Activated T-helper 17 cell treated with anti-CD3 and anti-CD28 coated beads, Interleukin-2, amount 50 U/mL, for 72 hours (primary cell): ENCODE measurements around the gene FAM107B. TPM values are rescaled to one million over a fixed set of nuclear protein-coding genes. Genes with fewer than 3 reads are reported as not detected.
A peak's percentile ranks its signal among the peaks of the same experiment; 100 is the strongest.
"Not testable (repeated sequence)": the region's sequence is repeated elsewhere in the genome, so short reads cannot be mapped to it uniquely, and the experiment has no call there.

Experiments
- ATAC-seq: fragments of 150-1000 bp; cut with Tn5 transposase; replicated peaks from 2 replicates; pipeline ENCODE4 v1.10.0; 2021; ENCODE audit warnings: mild to moderate bottlenecking, moderate library complexity
- H3K27ac Mint-ChIP-seq: one replicate; pipeline ENCODE4 v1.8.0; 2022; ENCODE audit warnings: mixed read lengths
- H3K27me3 Mint-ChIP-seq: one replicate; pipeline ENCODE4 v1.8.0; 2022; ENCODE audit warnings: mixed read lengths
- H3K36me3 Mint-ChIP-seq: one replicate; pipeline ENCODE4 v1.8.0; 2022; ENCODE audit warnings: low read depth, mild to moderate bottlenecking, mixed read lengths
- H3K4me1 Mint-ChIP-seq: one replicate; pipeline ENCODE4 v1.8.0; 2022; ENCODE audit warnings: mixed read lengths
- H3K4me3 Mint-ChIP-seq: one replicate; pipeline ENCODE4 v1.8.0; 2022; ENCODE audit warnings: mild to moderate bottlenecking, mixed read lengths
- H3K9me3 Mint-ChIP-seq: one replicate; pipeline ENCODE4 v1.8.0; 2022; ENCODE audit warnings: mixed read lengths
- total RNA-seq, 2 donors: library from RNA; stranded (reverse); gene quantifications; one replicate each; pipeline ENCODE4 v1.2.3, GENCODE V29; 2022

Gene FAM107B
- total RNA-seq, 2 donors from 2014 or later = 143 to 188 TPM

DNA sequence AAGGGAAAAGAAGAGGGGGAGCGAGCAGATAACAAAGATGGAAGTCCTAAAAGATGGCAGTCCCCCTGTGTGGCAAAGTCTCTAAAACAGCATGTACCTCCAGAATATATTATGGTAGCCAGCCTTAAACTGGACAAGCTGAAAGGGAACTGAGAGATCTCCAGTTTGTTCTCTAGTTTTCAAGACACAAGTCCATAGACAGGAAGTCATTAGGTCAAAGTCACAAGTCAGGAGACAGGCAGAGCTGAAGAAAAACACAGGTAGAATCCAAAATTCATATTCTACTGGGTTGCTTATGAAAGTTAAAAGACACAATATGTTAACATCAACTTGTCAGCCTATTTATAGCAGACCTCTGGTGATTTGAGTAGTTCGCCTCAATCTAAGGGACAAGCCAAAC is 38.7 kb downstream of the FAM107B start:
- no peaks in the 10 kb centered on the region for H3K36me3 Mint-ChIP-seq
- no peaks in the 10 kb centered on the region for H3K9me3 Mint-ChIP-seq

DNA sequence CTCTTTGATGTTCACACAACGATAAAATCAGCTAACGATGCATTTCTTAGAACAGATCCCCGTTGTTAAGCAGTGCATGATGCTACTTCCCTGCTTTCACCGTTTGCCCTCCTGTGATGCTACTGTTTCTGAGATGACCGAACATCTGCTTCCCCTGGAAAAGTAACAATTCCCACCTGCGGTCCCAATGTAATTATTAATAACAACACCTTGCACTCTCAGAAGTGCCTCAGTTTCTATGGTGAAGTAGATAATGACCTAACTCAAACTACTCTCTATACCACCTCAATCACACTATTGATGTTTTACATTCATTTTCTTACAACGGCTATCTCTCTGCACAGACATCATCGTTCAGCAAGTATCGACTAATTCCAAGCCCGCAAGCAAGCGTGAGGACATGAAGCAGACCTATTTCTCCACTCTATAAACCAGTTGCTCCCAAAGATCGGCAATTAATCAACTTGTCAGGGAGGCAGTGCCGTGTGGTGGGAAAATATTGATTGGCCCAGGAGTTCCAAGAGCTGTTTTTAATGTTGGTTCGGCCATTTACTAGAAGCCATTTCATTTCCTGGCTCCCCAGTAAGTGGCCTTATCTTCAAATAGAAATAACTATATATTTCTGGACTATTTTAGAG is 42.7 kb downstream of the FAM107B start:
- H3K36me3 Mint-ChIP-seq = no peaks in the 10 kb centered on the region
- no peak overlapping the region for H3K27ac Mint-ChIP-seq
- no peaks in the 10 kb centered on the region for H3K4me1 Mint-ChIP-seq
- no peak overlapping the region for H3K4me3 Mint-ChIP-seq
- H3K27me3 Mint-ChIP-seq = no peaks in the 10 kb centered on the region
- no peak for ATAC-seq
- H3K9me3 Mint-ChIP-seq = peaks cover 4% of the 10 kb centered on the region

More for the DNA sequence above, 38.7 kb downstream of the FAM107B start:
- H3K27me3 Mint-ChIP-seq = no peaks in the 10 kb centered on the region
- H3K4me1 Mint-ChIP-seq = no peaks in the 10 kb centered on the region
- ATAC-seq = no peak
- H3K4me3 Mint-ChIP-seq = no peak overlapping the region
- H3K27ac Mint-ChIP-seq = peak overlapping the region; percentile 2

DNA sequence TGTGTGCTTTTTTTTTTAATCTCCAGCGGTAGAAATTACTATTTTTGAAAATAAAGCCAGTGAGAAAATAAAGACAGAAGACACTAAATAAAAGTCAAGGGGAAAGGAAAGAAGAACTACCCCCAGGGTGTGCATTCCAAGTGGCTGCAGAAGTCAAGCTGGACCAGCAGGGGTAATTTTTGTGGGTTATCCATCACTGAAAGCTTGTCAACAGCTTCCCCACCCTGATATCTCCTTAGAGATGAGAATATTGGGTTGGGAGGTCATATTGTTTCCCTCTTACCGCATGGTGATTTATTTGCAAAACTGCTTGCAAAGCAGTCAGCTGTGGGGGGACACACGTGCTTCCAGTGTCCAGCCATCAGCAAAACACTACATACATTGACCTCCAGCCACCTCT is 46.4 kb downstream of the FAM107B start:
- no peak overlapping the region for H3K4me3 Mint-ChIP-seq
- no peak overlapping the region for H3K27ac Mint-ChIP-seq
- no peaks in the 10 kb centered on the region for H3K27me3 Mint-ChIP-seq
- ATAC-seq = no peak
- H3K4me1 Mint-ChIP-seq = peaks cover 2% of the 10 kb centered on the region
- no peaks in the 10 kb centered on the region for H3K36me3 Mint-ChIP-seq
- peaks cover 4% of the 10 kb centered on the region for H3K9me3 Mint-ChIP-seq

DNA sequence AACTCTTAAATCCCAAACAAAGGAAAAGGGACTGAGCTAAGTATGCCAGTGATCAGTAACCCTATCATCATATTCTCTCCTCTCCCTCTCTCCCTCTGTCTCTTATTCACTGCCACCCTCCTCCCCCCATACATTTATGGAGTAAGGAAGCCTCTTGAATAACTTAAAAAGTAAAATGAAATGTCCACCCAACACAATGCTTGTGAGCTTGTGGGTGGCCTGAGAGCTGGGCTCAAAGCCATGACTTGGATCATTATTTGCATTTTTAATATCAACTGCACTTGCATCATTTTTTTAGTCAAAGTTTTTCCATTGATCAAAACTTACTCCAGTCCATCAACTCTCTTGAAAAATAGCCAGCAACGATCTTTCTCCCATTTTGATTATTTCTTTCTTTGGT is 46.8 kb downstream of the FAM107B start:
- H3K36me3 Mint-ChIP-seq = no peaks in the 10 kb centered on the region
- H3K4me1 Mint-ChIP-seq = peaks cover 6% of the 10 kb centered on the region
- H3K4me3 Mint-ChIP-seq = no peak overlapping the region
- H3K27ac Mint-ChIP-seq = no peak overlapping the region
- no peak for ATAC-seq
- peaks cover 4% of the 10 kb centered on the region for H3K9me3 Mint-ChIP-seq
- no peaks in the 10 kb centered on the region for H3K27me3 Mint-ChIP-seq

DNA sequence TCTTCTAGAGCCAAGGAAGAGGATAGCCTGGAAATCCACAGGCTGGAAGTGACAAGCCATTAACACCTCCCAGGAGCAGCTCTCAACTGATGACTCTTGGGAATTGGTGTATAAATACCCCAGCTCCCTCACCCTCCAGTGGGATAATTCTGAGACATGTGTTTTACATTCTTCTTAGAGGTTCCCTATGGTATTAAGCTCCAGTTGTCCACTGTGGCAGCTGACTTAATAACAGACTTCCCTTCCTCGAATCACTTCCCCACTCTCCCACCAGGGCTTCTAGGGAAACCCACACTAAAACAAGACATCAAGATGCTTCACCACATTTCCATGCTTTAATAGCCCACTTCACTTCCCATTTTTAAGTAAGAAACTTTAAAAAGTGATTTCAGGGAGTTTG is 47.2 kb downstream of the FAM107B start:
- H3K4me3 Mint-ChIP-seq = no peak overlapping the region
- H3K27ac Mint-ChIP-seq = no peak overlapping the region
- H3K36me3 Mint-ChIP-seq = no peaks in the 10 kb centered on the region
- no peak for ATAC-seq
- H3K27me3 Mint-ChIP-seq = no peaks in the 10 kb centered on the region
- H3K4me1 Mint-ChIP-seq = peaks cover 9% of the 10 kb centered on the region
- H3K9me3 Mint-ChIP-seq = peaks cover 4% of the 10 kb centered on the region

DNA sequence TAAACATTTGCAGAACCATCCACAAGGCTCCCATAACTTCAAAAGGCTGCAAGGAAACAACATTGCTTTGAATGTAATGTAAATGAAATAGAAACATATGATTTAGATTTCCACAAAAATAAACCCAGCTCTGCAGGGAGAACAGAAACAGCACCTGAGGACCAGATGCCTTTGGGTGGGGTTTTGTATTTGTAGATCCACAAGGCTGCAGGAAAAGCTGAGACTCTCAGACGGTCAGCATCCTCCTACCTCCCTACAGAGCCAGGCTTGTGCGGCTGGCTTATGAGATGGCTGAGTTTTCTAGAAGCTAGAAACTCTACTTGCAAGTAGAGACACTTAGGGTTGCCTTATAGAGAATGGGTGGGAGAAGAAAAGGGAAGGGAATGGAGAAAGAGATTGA is 49.8 kb downstream of the FAM107B start:
- Mint-ChIP-seq H3K9me3 (peaks cover 4% of the 10 kb centered on the region), H3K36me3 (no peaks in the 10 kb centered on the region), H3K4me3 (no peak overlapping the region), H3K4me1 (peaks cover 12% of the 10 kb centered on the region), H3K27me3 (no peaks in the 10 kb centered on the region), H3K27ac (no peak overlapping the region)
- no peak for ATAC-seq

DNA sequence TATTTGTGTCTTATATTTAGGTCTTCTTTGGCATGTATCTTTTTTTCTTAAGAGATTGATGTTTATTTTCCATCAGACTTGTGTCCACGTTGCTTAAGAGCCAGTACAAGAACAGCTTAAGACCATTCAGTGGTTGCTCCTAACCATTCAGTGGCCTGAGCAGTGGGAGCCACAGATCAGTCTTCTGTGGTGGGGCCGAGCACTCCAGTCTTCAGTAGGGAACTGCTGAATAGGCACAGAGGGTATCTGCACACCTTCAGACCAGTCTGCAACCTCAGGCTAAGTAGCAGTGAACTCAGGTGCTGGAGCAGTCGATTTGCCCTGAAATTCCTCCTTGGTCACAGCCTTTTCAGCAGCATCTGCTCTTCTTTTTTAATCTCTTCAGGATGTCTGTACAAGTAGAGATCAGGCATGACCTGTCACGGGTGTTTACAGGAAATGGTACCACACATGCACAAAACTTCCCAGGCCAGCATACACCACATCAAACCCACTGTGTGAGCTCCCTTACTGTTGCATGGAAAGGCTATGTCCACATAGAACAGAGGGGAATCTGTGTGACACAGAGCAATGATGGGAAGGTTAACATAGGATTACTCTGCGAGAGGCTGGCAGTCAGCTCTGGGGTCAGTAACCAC is 51.5 kb downstream of the FAM107B start:
- Mint-ChIP-seq H3K27ac (peak overlapping the region; percentile 71), H3K4me3 (peak overlapping the region; percentile 44), H3K36me3 (no peaks in the 10 kb centered on the region), H3K27me3 (no peaks in the 10 kb centered on the region), H3K4me1 (peaks cover 12% of the 10 kb centered on the region), H3K9me3 (peaks cover 4% of the 10 kb centered on the region)
- peak; percentile 74 for ATAC-seq

DNA sequence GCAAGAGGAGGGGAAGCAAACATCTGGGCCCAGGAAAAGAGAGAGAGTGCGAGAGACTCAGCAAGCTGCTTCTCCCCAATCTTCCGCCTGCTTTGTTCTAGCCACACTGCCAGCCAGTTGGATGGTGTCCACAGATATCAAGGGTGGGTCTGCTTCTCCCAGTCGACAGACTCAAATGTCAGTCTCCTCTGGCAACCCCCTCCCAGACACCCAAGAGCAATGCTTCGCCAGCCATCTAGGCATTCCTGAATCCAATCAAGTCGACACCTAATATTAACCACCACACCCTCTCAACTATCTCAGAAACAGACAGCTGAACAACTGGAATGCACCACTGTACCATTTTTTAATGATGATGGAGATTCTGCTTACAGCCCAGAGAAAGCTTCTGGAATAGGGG is 57.1 kb downstream of the FAM107B start:
- no peaks in the 10 kb centered on the region for H3K27me3 Mint-ChIP-seq
- no peak overlapping the region for H3K4me3 Mint-ChIP-seq
- H3K9me3 Mint-ChIP-seq = no peaks in the 10 kb centered on the region
- no peaks in the 10 kb centered on the region for H3K36me3 Mint-ChIP-seq
- H3K4me1 Mint-ChIP-seq = peaks cover 4% of the 10 kb centered on the region
- no peak overlapping the region for H3K27ac Mint-ChIP-seq
- ATAC-seq = no peak

DNA sequence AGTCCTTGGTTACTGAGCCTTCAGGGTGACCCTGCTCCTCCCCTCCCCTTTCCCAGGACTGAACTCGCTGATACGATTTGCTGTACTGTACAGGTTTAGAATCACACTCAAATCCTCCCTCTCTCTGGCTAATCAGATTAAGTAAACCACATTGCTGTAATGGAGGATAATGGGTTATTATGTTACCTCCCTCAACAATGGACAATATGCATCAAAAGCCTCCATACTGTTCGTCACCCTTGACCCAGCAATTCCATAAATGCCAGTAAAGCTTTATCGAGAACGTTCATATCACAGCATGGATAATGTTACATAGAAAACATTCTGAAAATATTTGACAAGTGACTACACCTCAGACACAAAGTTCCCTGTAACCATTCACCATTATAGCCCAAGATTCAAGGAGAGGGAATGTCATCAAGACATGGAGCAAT is 61.7 kb downstream of the FAM107B start:
- Mint-ChIP-seq H3K36me3 (no peaks in the 10 kb centered on the region), H3K4me1 (no peaks in the 10 kb centered on the region), H3K4me3 (no peak overlapping the region), H3K27me3 (no peaks in the 10 kb centered on the region), H3K27ac (no peak overlapping the region), H3K9me3 (no peaks in the 10 kb centered on the region)
- ATAC-seq = no peak

DNA sequence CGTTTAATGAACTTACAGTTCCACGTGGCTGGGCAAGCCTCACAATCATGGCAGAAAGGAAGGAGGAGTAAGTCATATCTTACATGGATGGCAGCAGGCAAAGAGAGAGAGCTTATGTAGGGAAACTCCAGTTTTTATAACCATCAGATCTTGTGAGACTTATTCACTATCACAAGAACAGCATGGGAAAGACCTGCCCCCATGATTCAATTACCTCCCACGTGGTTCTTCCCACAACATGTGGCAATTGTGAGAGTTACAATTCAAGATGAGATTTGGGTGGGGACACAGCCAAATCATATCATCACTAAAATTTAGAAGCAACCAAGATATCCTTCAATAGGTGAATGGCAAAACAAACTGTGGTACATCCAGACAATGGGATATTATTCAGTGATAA is 65.4 kb downstream of the FAM107B start:
- H3K27me3 Mint-ChIP-seq, H3K9me3 Mint-ChIP-seq, ATAC-seq, H3K36me3 Mint-ChIP-seq, H3K4me3 Mint-ChIP-seq, H3K4me1 Mint-ChIP-seq, H3K27ac Mint-ChIP-seq: not testable (repeated sequence)

DNA sequence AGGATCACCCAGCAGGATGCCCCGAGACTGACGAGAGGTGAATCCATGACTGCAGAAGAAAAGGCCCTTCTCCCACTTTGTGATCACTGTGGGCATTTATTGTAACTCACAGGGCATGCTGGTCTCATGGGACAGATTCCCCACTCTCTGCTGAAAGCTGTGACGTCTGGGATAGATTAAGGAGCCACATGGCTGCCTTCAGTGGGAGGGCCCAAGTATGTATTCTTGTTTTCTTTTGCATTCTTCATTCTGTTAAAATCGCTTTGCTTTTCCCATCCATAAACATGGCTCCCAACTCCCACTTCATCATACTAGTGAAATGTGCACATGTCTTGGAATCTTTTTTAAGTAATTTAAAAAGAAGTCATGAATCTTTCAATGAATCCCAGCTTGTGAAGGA is 67.2 kb downstream of the FAM107B start:
- no peaks in the 10 kb centered on the region for H3K4me1 Mint-ChIP-seq
- no peaks in the 10 kb centered on the region for H3K36me3 Mint-ChIP-seq
- ATAC-seq = no peak
- no peak overlapping the region for H3K4me3 Mint-ChIP-seq
- no peaks in the 10 kb centered on the region for H3K27me3 Mint-ChIP-seq
- H3K9me3 Mint-ChIP-seq = no peaks in the 10 kb centered on the region
- H3K27ac Mint-ChIP-seq = no peak overlapping the region

DNA sequence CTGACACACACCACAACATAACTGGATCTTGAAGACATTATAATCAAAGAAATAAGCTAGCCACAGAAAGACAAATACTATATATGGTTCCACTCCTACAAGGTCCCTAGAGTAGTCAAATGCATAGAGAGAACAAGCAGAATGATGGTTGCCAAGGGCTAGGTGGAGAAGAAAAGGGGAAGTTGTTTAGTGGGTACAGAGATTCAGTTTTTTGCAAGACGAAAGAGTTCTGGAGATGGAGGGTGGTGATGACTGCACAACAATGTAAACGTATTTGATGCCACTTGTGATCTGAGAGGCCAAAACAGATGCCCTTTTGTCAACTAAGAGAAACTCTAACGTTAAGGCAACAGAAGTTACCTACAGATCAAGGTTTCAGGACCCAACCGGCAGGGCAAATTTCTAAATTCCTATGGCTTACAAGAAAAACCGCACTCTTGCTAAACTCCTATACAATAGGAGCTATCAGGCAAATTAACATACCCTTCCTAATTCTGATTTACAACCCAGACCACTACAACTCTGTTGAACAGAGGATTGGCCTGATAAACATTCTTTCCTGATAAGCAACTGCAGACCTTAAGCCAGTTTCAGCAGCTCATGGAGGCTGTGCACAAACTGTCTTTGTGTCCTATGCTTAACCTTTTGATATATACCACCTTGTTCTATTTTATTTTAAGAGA is 69.0 kb downstream of the FAM107B start:
- ATAC-seq = no peak
- no peaks in the 10 kb centered on the region for H3K4me1 Mint-ChIP-seq
- H3K4me3 Mint-ChIP-seq = no peak overlapping the region
- no peaks in the 10 kb centered on the region for H3K36me3 Mint-ChIP-seq
- no peaks in the 10 kb centered on the region for H3K9me3 Mint-ChIP-seq
- no peaks in the 10 kb centered on the region for H3K27me3 Mint-ChIP-seq
- no peak overlapping the region for H3K27ac Mint-ChIP-seq

DNA sequence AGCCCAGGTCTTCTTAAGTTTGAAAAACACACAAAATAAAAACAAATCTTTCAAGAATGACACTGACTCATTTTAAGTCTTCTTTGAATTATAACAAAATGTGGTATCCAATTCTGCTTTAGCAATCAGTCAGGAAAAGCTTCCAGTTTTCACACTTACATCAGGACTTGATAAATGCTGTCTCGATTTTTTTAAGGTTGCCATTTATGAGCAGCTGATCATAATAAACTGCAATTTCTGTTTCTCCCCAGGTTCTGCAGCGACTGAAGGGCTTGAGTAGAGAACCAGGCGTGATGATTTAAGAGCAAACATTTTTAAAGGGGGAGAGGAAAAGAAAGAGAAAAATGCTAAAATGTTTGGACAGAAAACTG is 71.1 kb downstream of the FAM107B start:
- ATAC-seq = no peak

DNA sequence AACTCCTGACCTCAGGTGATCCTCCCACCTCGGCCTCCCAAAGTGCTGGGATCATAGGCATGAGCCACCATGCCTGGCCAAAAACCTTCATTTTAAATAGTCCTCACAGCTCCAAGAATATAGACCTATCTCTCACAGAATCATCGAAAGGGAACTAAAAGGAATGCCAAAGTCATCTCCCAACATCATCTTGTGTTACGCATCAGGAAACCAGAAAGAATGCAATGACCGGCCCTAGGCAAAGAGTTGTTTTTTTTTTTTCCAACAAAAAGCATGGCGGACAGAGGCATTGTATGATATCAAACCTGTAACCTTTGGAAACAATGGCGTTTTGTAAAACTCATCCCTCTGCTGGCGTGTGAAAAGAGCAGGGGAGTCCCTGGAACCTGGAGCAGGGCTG is 73.2 kb downstream of the FAM107B start:
- H3K36me3 Mint-ChIP-seq = no peaks in the 10 kb centered on the region
- no peaks in the 10 kb centered on the region for H3K4me1 Mint-ChIP-seq
- ATAC-seq = no peak
- no peak overlapping the region for H3K4me3 Mint-ChIP-seq
- no peaks in the 10 kb centered on the region for H3K9me3 Mint-ChIP-seq
- H3K27ac Mint-ChIP-seq = no peak overlapping the region
- H3K27me3 Mint-ChIP-seq = no peaks in the 10 kb centered on the region

More for the DNA sequence above, 71.1 kb downstream of the FAM107B start:
- Mint-ChIP-seq H3K4me1 (no peaks in the 10 kb centered on the region), H3K27ac (no peak overlapping the region), H3K36me3 (no peaks in the 10 kb centered on the region), H3K4me3 (no peak overlapping the region), H3K27me3 (no peaks in the 10 kb centered on the region), H3K9me3 (no peaks in the 10 kb centered on the region)

DNA sequence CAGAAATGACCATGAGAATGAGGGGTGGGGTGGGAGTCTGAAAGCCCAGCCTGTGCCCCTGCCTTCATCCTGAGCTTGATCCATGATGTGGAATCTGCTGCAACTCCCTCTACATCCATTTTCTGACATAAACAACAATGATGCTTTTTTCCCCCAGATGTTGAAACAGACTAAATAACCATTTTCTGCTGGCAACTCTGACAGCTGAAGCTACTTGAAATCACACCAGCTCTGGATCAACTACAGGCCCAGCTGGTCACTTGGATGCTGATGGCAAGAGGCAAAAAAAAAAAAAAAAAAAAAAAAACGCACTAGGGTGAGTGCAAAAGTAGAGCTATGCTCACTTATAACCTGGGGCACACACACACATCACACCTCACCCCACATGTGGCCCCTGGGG is 74.2 kb downstream of the FAM107B start:
- H3K9me3 Mint-ChIP-seq = no peaks in the 10 kb centered on the region
- no peak overlapping the region for H3K4me3 Mint-ChIP-seq
- H3K27me3 Mint-ChIP-seq = no peaks in the 10 kb centered on the region
- H3K27ac Mint-ChIP-seq = no peak overlapping the region
- ATAC-seq = no peak
- H3K36me3 Mint-ChIP-seq = no peaks in the 10 kb centered on the region
- no peaks in the 10 kb centered on the region for H3K4me1 Mint-ChIP-seq
